Uterus (tissue), 2 donors: ENCODE results near the gene FBXW2.

Source experiments
- POLR2A ChIP-seq, 2 donors: fragments of 450-650 bp; IDR thresholded peaks; one replicate each; pipeline ENCODE4 v1.6.1; 2016; ENCODE audit warnings: antibody characterized with exemption in 2 of 2, mild to moderate bottlenecking in 1 of 2, moderate library complexity in 1 of 2
- TF ChIP-seq, protein P1 (sequence below), 4 experiments: fragments of 200-600 bp in 2 of 4; fragments of 450-650 bp in 2 of 4; sonication (generic) in 2 of 4; IDR thresholded peaks; one replicate each; pipeline ENCODE4 v1.5.1; 2016 to 2019; ENCODE audit warnings: antibody characterized with exemption in 4 of 4, mild to moderate bottlenecking in 2 of 4, moderate library complexity in 1 of 4

DNA sequence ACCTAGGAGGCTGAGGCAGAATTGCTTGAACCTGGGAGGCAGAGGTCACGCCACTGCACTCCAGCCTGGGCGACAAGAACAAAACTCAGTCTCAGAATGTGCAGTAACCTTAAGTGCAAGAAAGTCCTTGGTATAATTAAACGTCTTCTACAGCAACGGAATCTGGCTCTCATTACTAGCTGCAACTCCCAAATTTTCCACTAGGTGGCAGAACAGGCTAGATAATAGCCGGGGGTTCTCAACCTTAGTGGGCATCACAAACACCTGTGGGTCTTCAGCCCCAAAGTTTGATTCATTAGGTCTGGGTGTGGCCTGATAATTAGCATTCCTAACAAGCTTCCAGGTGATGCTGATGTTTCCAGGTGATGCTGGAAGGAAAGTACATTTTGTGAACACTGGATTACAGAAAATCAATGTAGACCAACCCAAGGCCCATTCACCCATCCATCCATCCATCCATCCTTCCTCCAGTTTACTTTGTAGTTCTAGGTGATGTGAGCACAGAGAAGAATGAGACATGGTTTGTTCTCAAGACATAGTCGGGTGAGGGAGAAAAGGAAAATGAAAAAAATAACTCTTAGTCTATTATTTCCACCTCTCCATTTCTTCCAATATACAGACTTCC lies 37.3 kb downstream of the FBXW2 start:
- TF ChIP-seq, protein P1, sequence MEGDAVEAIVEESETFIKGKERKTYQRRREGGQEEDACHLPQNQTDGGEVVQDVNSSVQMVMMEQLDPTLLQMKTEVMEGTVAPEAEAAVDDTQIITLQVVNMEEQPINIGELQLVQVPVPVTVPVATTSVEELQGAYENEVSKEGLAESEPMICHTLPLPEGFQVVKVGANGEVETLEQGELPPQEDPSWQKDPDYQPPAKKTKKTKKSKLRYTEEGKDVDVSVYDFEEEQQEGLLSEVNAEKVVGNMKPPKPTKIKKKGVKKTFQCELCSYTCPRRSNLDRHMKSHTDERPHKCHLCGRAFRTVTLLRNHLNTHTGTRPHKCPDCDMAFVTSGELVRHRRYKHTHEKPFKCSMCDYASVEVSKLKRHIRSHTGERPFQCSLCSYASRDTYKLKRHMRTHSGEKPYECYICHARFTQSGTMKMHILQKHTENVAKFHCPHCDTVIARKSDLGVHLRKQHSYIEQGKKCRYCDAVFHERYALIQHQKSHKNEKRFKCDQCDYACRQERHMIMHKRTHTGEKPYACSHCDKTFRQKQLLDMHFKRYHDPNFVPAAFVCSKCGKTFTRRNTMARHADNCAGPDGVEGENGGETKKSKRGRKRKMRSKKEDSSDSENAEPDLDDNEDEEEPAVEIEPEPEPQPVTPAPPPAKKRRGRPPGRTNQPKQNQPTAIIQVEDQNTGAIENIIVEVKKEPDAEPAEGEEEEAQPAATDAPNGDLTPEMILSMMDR (IDR thresholded peaks at IDR 0.05): peak; percentile 83 to 86 (median 85)
- TF ChIP-seq POLR2A (IDR thresholded peaks at IDR 0.05): no peak
